Measurements from ENCODE around the gene CIAO2B. TPM values are rescaled to one million over a fixed set of nuclear protein-coding genes. Genes with fewer than 3 reads are reported as not detected.
A peak's percentile ranks its signal among the peaks of the same experiment; 100 is the strongest.

CIAO2B gene
- total RNA-seq, 1 experiment from 2014 or later = 83.0 TPM

DNA sequence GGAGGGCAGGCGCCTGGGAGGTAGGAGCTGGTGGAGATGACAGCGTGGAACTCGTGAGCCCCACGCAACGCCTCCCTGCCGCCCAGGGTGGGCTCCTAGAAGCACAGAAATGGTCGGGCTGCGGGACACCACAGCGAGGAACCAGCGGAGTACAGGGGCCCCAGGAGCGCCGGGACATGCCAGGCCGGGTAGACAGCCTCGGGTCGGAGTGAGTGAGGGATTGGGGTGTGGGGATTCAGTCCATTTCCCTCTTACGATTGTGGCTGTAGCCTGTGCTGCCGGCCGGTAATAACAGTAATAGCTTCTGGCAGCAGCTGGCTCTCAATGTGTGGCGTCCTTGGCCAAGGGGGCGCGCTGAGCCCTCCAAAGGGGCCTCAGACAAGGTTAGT lies 14.6 kb upstream of the CIAO2B start:
- Histone ChIP-seq H3K9ac (ENCODE audit: extremely low read depth, insufficient read length, low read length) (no peak overlapping the region), H3K79me2 (ENCODE audit: insufficient read depth, low read length) (no peaks in the 10 kb centered on the region), H2BK120ac (ENCODE audit: low read depth, low read length, poor library complexity, severe bottlenecking) (no peak overlapping the region), H2AFZ (ENCODE audit: low read length) (no peak overlapping the region), H2BK12ac (ENCODE audit: insufficient read length, low read depth, low read length) (no peak overlapping the region), H3K23ac (ENCODE audit: insufficient read length, low read depth, low read length) (no peak overlapping the region), H4K20me1 (ENCODE audit: control insufficient read depth, insufficient read depth, insufficient read length) (no peaks in the 10 kb centered on the region), H3K56ac (ENCODE audit: insufficient read length, low read depth, low read length) (no peak overlapping the region), H3K18ac (ENCODE audit: insufficient read length, low read depth, low read length) (no peak overlapping the region), H2BK5ac (ENCODE audit: insufficient read length, low read length) (no peak overlapping the region), H3K23me2 (ENCODE audit: insufficient read length, low read depth, low read length, poor library complexity, severe bottlenecking) (no peaks in the 10 kb centered on the region), H3T11ph (ENCODE audit: low read length) (no peak overlapping the region), H3K9me3 (ENCODE audit: control insufficient read depth, low read depth, low read length) (no peaks in the 10 kb centered on the region), H3K27me3 (ENCODE audit: insufficient read depth, low read length) (peaks cover 14% of the 10 kb centered on the region; the same call in 1 of the 2 replicates), H3K79me1 (ENCODE audit: insufficient read depth, low read depth, low read length, poor library complexity, severe bottlenecking) (no peaks in the 10 kb centered on the region), H2AK5ac (ENCODE audit: insufficient read length, low read length) (no peak overlapping the region), H3K4me2 (ENCODE audit: insufficient read depth, insufficient read length, low read length) (peak overlapping the region; percentile 21), H3K4me1 (ENCODE audit: insufficient read depth, low read length) (no peaks in the 10 kb centered on the region), H4K8ac (replicated peaks; ENCODE audit: insufficient read length, low read depth, low read length) (no peak overlapping the region), H2BK15ac (ENCODE audit: low read depth, low read length) (no peak overlapping the region), H3K14ac (ENCODE audit: insufficient read depth, low read length) (no peak overlapping the region), H4K5ac (ENCODE audit: insufficient read length, low read depth, low read length) (no peak overlapping the region), H3K27ac (ENCODE audit: insufficient read length, low read depth, low read length) (no peak overlapping the region), H2BK20ac (ENCODE audit: low read depth, low read length, poor library complexity, severe bottlenecking) (no peak overlapping the region), H3K4ac (ENCODE audit: low read depth, low read length) (no peak overlapping the region), H4K91ac (ENCODE audit: insufficient read length, low read depth, low read length) (no peak overlapping the region)
- WGBS (ENCODE audit: extremely low coverage, insufficient read length, low lambda C conversion rate) = no CpG with 5 or more reads among the region's 21 CpGs
- TF ChIP-seq, protein P1, sequence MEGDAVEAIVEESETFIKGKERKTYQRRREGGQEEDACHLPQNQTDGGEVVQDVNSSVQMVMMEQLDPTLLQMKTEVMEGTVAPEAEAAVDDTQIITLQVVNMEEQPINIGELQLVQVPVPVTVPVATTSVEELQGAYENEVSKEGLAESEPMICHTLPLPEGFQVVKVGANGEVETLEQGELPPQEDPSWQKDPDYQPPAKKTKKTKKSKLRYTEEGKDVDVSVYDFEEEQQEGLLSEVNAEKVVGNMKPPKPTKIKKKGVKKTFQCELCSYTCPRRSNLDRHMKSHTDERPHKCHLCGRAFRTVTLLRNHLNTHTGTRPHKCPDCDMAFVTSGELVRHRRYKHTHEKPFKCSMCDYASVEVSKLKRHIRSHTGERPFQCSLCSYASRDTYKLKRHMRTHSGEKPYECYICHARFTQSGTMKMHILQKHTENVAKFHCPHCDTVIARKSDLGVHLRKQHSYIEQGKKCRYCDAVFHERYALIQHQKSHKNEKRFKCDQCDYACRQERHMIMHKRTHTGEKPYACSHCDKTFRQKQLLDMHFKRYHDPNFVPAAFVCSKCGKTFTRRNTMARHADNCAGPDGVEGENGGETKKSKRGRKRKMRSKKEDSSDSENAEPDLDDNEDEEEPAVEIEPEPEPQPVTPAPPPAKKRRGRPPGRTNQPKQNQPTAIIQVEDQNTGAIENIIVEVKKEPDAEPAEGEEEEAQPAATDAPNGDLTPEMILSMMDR (conservative IDR thresholded peaks at IDR 0.05) = no peak
- Mint-ChIP-seq H3K27ac (no peak overlapping the region), H3K36me3 (ENCODE audit: insufficient read depth in 1 of 3, low read depth in 3 of 3) (peaks cover 0 to 8% (median 6%) of the 10 kb centered on the region in 3 experiments; a peak in 5 of 7 replicates), H3K27me3 (ENCODE audit: low read depth) (peaks cover 6% of the 10 kb centered on the region), H3K9me3 (peaks cover 6 to 8% of the 10 kb centered on the region in 2 experiments; a peak in 3 of 5 replicates), H3K4me1 (peaks cover 9 to 12% of the 10 kb centered on the region in 2 experiments), H3K4me3 (no peak overlapping the region)
- DNase-seq = no peak
